COLO829 (cell line): ENCODE results near the gene BPGM.
A peak's percentile ranks its signal among the peaks of the same experiment; 100 is the strongest.

ENCODE experiments used
- DNase-seq: peaks from one replicate; pipeline ENCODE4 v3.0.0; 2012; ENCODE audit warnings: low spot score

BPGM gene

DNA sequence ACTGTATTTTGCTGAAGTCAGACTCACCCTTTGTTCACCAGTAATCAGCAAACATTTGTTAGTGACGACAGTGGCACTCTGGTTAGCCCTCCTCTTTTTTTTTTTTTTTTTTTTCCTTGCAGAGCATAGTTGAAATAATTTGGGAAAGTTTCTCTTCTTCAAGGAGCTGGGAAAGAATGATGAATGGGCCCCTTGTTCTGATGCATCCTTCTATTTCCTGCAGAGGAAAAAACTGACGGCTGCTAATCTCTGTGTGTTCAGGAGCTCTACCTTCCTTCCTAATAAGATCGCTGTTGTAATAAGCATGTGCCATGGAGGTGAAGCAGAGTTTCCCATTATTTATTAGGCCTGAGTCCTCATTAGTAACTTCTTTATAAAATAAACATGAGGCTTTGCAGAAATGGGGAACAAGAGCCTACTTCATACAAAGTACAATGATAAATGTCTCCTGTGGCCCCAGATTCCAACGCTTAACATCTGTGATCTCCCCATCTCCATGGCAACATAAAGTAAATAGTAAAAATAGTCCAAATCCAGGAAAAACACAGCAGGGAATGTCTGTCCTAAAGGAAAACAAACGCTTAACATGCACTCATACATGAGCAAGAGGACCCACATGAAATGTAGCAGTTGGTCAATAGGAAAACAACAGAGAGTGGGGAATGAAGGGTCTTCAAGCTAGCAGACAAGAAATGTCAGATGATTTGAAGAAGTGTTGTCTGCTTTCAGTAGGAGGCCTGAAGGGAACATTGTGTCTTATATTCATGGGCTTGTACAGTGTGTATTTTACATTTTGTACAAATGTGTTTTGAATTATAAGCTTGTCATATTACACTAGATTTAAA lies 73.7 kb downstream of the BPGM start:
- peak; percentile 96 for DNase-seq

DNA sequence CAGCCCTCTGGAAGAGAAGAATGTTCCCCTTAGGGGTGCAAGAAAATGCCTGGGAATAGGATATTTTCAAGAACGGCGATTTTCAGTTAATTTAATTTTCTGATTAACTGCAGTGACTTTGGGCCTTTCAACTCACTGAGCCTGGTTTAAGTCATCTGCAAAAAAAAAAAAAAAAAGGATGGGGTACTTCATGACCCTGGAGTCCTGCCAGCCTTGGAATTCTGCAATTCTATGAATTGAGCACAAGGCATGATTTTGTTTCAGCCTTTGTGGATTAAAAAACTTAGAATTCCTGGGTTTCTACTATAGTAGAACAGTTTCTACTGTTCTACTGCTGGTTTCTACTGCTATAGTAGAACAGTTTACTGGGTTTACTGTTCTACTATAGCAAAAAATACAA lies 74.5 kb downstream of the BPGM start:
- DNase-seq: no peak

DNA sequence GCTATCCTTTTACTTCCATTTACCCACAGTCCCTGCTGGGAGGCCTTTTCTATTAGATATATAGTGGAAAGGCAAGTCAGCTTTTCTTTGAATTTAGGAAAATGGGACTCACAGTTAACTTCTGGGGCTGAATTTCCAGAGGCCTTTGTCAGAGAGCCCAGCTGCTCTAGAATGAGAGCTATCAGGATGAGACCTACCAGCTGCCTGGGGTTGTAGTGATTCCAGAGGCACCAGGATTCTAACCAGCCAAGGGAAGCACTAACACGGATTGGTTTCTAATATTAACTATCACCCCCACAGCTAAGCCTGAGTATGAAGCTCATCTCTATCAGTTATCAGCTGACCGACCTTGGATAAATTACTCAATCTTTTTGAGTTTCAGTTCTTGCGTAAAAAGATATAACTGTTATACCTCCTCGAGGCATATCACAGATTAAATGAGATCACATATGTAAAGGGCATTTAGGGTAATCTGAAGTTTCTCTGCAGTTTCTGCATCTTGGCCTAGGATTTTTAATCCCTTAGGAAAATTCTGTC lies 76.2 kb downstream of the BPGM start:
- DNase-seq: no peak

DNA sequence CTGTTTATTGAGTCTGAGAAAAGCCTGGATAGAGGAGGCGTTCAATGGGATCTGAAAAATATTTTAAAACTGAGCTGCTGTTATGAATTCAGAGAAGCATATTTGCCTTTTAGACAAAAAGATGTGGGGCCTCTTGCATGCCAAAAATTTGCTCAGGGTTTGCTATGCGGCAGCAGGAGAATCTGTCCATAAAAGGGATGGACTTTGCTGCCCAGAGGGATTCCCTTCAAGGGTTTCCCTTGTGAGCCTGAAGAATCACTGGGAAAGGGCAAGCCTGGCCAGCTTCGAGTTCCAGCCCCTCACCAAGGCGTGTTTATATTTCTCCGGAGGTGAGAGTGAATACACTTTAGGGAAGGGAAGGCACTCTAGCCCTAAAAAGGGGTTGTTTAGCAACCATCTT lies 77.2 kb downstream of the BPGM start:
- DNase-seq: no peak

DNA sequence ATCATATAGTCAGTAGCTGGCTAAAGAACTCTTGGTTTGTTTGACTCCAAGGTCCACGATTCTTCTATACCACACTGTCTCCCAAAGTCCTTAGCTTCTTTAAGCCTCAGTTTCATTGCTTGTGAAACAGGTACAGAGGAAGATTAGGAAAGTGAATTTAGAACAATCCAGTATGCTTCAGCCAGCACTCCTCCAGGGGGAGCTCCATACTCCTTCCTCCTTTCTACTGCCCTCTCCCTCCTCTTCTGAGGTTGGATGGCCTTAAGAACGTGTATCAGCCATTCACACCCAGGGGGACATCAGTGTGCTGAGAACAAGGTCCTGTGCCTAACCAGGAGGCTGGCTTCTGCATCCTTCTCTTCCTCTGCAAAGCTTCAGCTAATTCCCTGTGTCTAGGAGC lies 78.0 kb downstream of the BPGM start:
- peak; percentile 79 for DNase-seq

DNA sequence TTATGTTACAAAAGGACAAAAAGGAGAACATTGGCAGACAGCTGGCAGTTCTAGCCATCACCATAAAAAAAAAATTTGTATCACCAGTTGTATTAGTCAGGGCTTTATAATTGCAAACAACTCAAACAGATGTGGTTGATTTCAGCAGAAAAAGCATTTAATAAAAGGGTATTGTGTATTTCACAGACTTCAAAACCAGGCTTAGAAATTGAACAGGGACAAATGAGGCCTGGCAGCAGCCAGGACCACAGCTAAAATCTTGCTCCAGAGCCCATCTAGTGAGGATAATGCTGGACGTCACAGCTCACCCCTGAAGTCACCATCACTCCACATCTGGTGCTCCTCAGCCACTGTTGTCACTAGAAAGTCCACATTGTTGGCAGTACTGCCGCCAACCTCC lies 79.9 kb downstream of the BPGM start:
- DNase-seq: no peak

DNA sequence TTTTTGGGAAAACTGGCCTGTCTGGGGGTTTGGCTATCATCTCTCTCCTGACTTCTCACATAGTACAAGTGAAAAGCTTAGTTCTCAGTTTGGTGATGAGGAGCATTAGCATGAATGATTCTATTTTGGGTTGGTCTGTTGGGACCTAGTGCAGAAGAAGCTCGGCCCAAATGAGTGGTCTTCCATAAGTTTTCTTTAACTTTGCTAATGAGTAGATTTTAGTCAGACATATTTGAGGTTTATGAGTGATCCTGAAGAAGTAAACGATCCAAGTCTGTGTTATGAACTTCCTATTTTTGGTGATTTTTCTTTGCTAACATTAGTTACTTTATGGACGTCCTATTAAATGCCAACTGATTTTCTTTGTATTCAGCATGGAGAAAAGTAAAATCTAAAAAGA lies 81.1 kb downstream of the BPGM start:
- DNase-seq: no peak
